MCF 10A (cell line): ENCODE results near the gene SPTAN1. TPM values are rescaled to one million over a fixed set of nuclear protein-coding genes. Genes with fewer than 3 reads are reported as not detected.
"Not testable (repeated sequence)": the region's sequence is repeated elsewhere in the genome, so short reads cannot be mapped to it uniquely, and the experiment has no call there.

Experiments
- BruUV-seq: library from RNA; stranded (reverse); fragments of 400-500 nt; replicated peaks from 2 replicates; lab custom pipeline; 2021; lab: Mats Ljungman, UMichigan
- CTCF ChIA-PET: fragments of 300-600 bp; sonication (Branson Sonifier 250); formaldehyde crosslinking; extraction: SDS; loops from one replicate; lab custom pipeline; 2021; ENCODE audit warnings: antibody characterized with exemption, inconsistent platforms; lab: Yijun Ruan, JAX
- POLR2A ChIA-PET: fragments of 300-600, 350-650 bp; sonication (Branson Sonifier 250); formaldehyde crosslinking; extraction: SDS; loops from one replicate; lab custom pipeline; 2020; ENCODE audit warnings: antibody characterized with exemption, inconsistent platforms; lab: Yijun Ruan, JAX
- DNase-seq: peaks from one replicate; pipeline ENCODE4 v3.0.0-alpha.2; 2018; ENCODE audit not compliant: unreplicated experiment
- H3K27ac Mint-ChIP-seq: one replicate; pipeline ENCODE4 v1.8.0; 2022; ENCODE audit warnings: mild to moderate bottlenecking, low read depth, mixed read lengths; ENCODE audit not compliant: unreplicated experiment
- H3K27me3 Mint-ChIP-seq: one replicate; pipeline ENCODE4 v1.8.0; 2022; ENCODE audit warnings: mixed read lengths; ENCODE audit not compliant: insufficient read depth, unreplicated experiment
- H3K36me3 Mint-ChIP-seq: one replicate; pipeline ENCODE4 v1.8.0; 2022; ENCODE audit warnings: mild to moderate bottlenecking, moderate library complexity, mixed read lengths; ENCODE audit not compliant: insufficient read depth, unreplicated experiment
- H3K4me1 Mint-ChIP-seq: one replicate; pipeline ENCODE4 v1.8.0; 2022; ENCODE audit warnings: mixed read lengths; ENCODE audit not compliant: insufficient read depth, unreplicated experiment
- H3K4me3 Mint-ChIP-seq: one replicate; pipeline ENCODE4 v1.8.0; 2022; ENCODE audit warnings: mild to moderate bottlenecking, moderate library complexity, mixed read lengths; ENCODE audit not compliant: unreplicated experiment
- H3K9me3 Mint-ChIP-seq: one replicate; pipeline ENCODE4 v1.8.0; 2022; ENCODE audit warnings: mixed read lengths; ENCODE audit not compliant: unreplicated experiment
- intact Hi-C: fragments of 100-400 bp; cut with micrococcal nuclease; formaldehyde crosslinking; loops from 2 replicates; pipeline ENCODE4 v1.14.1; 2022
- total RNA-seq: library from RNA; stranded (reverse); gene quantifications from 2 replicates; pipeline ENCODE4 v1.2.3, GENCODE V29; 2022
- TF ChIP-seq, protein P1 (sequence below): fragments of 200-600 bp; IDR thresholded peaks from one replicate; pipeline ENCODE4 v1.8.0; 2022; ENCODE audit warnings: antibody characterized with exemption, mild to moderate bottlenecking; ENCODE audit not compliant: unreplicated experiment

Gene SPTAN1
- total RNA-seq, 1 experiment from 2014 or later = 254 TPM

GRCh38 chr9:128575916-128576315, 23.5 kb downstream of the SPTAN1 start:
- BruUV-seq = no TSS peak
- DNase-seq = no peak
- Mint-ChIP-seq H3K4me3 (no peak overlapping the region), H3K27ac (no peak overlapping the region), H3K9me3 (no peaks in the 10 kb centered on the region), H3K36me3 (peaks cover 94% of the 10 kb centered on the region), H3K4me1 (peaks cover 20% of the 10 kb centered on the region), H3K27me3 (no peaks in the 10 kb centered on the region)
- TF ChIP-seq, protein P1, sequence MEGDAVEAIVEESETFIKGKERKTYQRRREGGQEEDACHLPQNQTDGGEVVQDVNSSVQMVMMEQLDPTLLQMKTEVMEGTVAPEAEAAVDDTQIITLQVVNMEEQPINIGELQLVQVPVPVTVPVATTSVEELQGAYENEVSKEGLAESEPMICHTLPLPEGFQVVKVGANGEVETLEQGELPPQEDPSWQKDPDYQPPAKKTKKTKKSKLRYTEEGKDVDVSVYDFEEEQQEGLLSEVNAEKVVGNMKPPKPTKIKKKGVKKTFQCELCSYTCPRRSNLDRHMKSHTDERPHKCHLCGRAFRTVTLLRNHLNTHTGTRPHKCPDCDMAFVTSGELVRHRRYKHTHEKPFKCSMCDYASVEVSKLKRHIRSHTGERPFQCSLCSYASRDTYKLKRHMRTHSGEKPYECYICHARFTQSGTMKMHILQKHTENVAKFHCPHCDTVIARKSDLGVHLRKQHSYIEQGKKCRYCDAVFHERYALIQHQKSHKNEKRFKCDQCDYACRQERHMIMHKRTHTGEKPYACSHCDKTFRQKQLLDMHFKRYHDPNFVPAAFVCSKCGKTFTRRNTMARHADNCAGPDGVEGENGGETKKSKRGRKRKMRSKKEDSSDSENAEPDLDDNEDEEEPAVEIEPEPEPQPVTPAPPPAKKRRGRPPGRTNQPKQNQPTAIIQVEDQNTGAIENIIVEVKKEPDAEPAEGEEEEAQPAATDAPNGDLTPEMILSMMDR = no peak
- ChIA-PET POLR2A (interaction anchor here (1.2 to 1.4 kb wide), 2 partner anchors 21 to 214 kb away, joined by 3 to 4 read pairs; no protein-coding TSS in a partner anchor), CTCF (interaction anchor here (0.6 to 1.3 kb wide), 2 partner anchors 12 to 62 kb away, joined by 3 read pairs; no protein-coding TSS in a partner anchor)
- intact Hi-C loops = no loop called here

- TF ChIP-seq, protein P1 = no peak
- no peak overlapping the region for H3K27ac Mint-ChIP-seq
- peaks cover 95% of the 10 kb centered on the region for H3K36me3 Mint-ChIP-seq
- H3K9me3 Mint-ChIP-seq = no peaks in the 10 kb centered on the region
- ChIA-PET CTCF (no interaction called here), POLR2A (interaction anchor here (0.6 to 1.0 kb wide), 2 partner anchors 34 to 302 kb away, joined by 3 read pairs; no protein-coding TSS in a partner anchor)
- BruUV-seq = TSS peak; percentile 26
- no peak for DNase-seq
- intact Hi-C loops = no loop called here
- H3K4me3 Mint-ChIP-seq = no peak overlapping the region
- no peaks in the 10 kb centered on the region for H3K27me3 Mint-ChIP-seq
- H3K4me1 Mint-ChIP-seq = peaks cover 18% of the 10 kb centered on the region
Measured at GRCh38 chr9:128577206-128577605, 24.8 kb downstream of the SPTAN1 start.

DNA sequence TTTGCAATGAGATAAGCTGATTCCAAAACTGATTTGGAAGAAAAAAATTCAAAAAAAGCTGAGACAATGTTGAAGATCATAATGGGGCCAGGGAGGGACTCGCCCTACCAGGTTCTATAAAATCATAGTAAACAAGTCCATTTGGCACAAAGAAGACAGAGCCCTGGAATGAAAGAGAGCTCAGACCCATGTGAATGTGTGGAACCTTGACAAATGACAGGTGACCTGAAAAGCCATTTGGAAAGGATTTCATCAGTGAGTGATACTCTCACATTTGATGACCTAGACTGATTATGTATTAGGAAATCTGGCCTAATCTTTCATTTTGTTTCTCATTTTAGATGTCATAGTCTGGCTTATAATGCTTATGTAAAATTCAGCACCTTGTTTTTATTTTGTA, 26.8 kb downstream of the SPTAN1 start:
- Mint-ChIP-seq H3K4me3 (no peak overlapping the region), H3K4me1 (peaks cover 14% of the 10 kb centered on the region), H3K36me3 (peaks cover 99% of the 10 kb centered on the region), H3K27ac (no peak overlapping the region), H3K9me3 (no peaks in the 10 kb centered on the region), H3K27me3 (no peaks in the 10 kb centered on the region)
- no peak for DNase-seq
- ChIA-PET POLR2A (interaction anchor here (0.6 to 0.9 kb wide), 3 partner anchors 41 to 148 kb away, joined by 3 read pairs; no protein-coding TSS in a partner anchor), CTCF (no interaction called here)
- TF ChIP-seq, protein P1 = no peak
- intact Hi-C loops = no loop called here
- BruUV-seq = no TSS peak

- intact Hi-C loops = no loop called here
- BruUV-seq = no TSS peak
- Mint-ChIP-seq H3K27me3 (no peaks in the 10 kb centered on the region), H3K4me3 (no peak overlapping the region), H3K9me3 (no peaks in the 10 kb centered on the region), H3K27ac (no peak overlapping the region), H3K36me3 (peaks cover 99% of the 10 kb centered on the region), H3K4me1 (peaks cover 1% of the 10 kb centered on the region)
- ChIA-PET POLR2A (interaction anchor here (0.6 to 0.9 kb wide), 3 partner anchors 25 to 1975 kb away, joined by 3 to 4 read pairs (median 3); no protein-coding TSS in a partner anchor), CTCF (no interaction called here)
- no peak for DNase-seq
- TF ChIP-seq, protein P1 = no peak
Measured at GRCh38 chr9:128580731-128581130, 28.3 kb downstream of the SPTAN1 start.

DNA sequence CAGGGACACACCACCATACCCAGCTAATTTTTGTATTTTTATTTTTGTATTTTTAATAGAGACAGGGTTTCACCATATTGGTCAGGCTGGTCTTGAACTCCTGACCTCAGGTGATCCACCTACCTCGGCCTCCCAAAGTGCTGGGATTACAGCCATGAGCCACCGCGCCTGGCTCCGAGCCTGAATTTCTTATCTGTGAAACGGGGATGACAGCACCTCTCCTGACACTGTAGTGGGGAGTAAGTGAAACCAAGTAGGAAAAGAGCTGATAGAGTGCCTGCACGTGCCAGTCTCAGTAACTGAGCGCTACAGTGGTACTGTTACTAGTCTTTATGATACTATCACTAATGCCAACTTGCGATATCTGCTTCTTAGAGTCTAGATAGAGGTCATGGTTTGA, 32.8 kb downstream of the SPTAN1 start:
- H3K27me3 Mint-ChIP-seq, DNase-seq, H3K9me3 Mint-ChIP-seq, intact Hi-C loops, H3K27ac Mint-ChIP-seq, POLR2A ChIA-PET, BruUV-seq, H3K4me3 Mint-ChIP-seq, H3K4me1 Mint-ChIP-seq: not testable (repeated sequence)
- CTCF ChIA-PET = interaction anchor here (0.6 kb wide), 1 partner anchor 163 kb away, joined by 4 read pairs; no protein-coding TSS in a partner anchor
- peaks cover 99% of the 10 kb centered on the region for H3K36me3 Mint-ChIP-seq

DNA sequence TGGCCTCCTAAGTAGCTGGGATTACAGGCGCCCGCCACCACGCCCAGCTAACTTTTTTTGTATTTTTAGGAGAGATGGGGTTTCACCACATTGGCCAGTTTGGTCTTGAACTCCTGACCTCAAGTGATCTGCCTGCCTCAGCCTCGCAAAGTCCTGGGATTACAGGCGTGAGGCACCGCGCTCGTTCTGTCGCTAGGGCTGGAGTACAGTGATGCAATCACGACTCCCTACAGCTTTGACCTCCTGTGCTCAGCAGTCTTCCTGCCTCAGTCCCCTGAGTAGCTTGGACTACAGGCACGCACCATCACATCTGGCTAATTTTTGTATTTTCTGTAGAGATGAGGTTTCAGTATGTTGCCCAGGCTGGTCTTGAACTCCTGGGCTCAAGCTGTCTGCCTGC, 34.5 kb downstream of the SPTAN1 start:
- BruUV-seq, H3K27ac Mint-ChIP-seq, H3K9me3 Mint-ChIP-seq, DNase-seq, H3K4me3 Mint-ChIP-seq, POLR2A ChIA-PET, intact Hi-C loops, H3K4me1 Mint-ChIP-seq, H3K27me3 Mint-ChIP-seq: not testable (repeated sequence)
- CTCF ChIA-PET = interaction anchor here (0.6 kb wide), 1 partner anchor 1251 kb away, joined by 5 read pairs; no protein-coding TSS in a partner anchor
- peaks cover 100% of the 10 kb centered on the region for H3K36me3 Mint-ChIP-seq
